Left kidney (tissue), 2 donors: Measurements from ENCODE around the gene GRID1. TPM values are rescaled to one million over a fixed set of nuclear protein-coding genes. Genes with fewer than 3 reads are reported as not detected.

ENCODE experiments used
- DNase-seq: peaks from one replicate; pipeline ENCODE4 v3.0.0-alpha.2; 2013
- polyA plus RNA-seq: library from polyadenylated mRNA; unstranded; fragments of 120-200 nt; gene quantifications from one replicate; pipeline ENCODE4 v1.2.1, GENCODE V29; 2013; ENCODE audit not compliant: insufficient read length

GRID1 gene
- polyA plus RNA-seq, 1 donor: 1.1 TPM

GRCh38 chr10:85696893-85697292, 669.7 kb downstream of the GRID1 start:
- DNase-seq: no peak

GRCh38 chr10:85682621-85683020, 684.0 kb downstream of the GRID1 start:
- no peak for DNase-seq

- DNase-seq: no peak
Measured at GRCh38 chr10:85679710-85680109, 686.9 kb downstream of the GRID1 start.

GRCh38 chr10:85679061-85679460, 687.5 kb downstream of the GRID1 start:
- no peak for DNase-seq

GRCh38 chr10:85674851-85675250, 691.7 kb downstream of the GRID1 start:
- no peak for DNase-seq

GRCh38 chr10:85673270-85673669, 693.3 kb downstream of the GRID1 start:
- no peak for DNase-seq

- DNase-seq: no peak
Measured at GRCh38 chr10:85671530-85671929, 695.1 kb downstream of the GRID1 start.

GRCh38 chr10:85668522-85668921, 698.1 kb downstream of the GRID1 start:
- no peak for DNase-seq

- no peak for DNase-seq
Measured at GRCh38 chr10:85667638-85668233, 698.9 kb downstream of the GRID1 start.

GRCh38 chr10:85666987-85667386, 699.6 kb downstream of the GRID1 start:
- no peak for DNase-seq

- no peak for DNase-seq
Measured at GRCh38 chr10:85666102-85666501, 700.5 kb downstream of the GRID1 start.

- DNase-seq: no peak
Measured at GRCh38 chr10:85665681-85666080, 700.9 kb downstream of the GRID1 start.

GRCh38 chr10:85665078-85665477, 701.5 kb downstream of the GRID1 start:
- DNase-seq: no peak

GRCh38 chr10:85661123-85661522, 705.5 kb downstream of the GRID1 start:
- no peak for DNase-seq

- no peak for DNase-seq
Measured at GRCh38 chr10:85659331-85659730, 707.3 kb downstream of the GRID1 start.

- no peak for DNase-seq
Measured at GRCh38 chr10:85658518-85658917, 708.1 kb downstream of the GRID1 start.

- DNase-seq: no peak
Measured at GRCh38 chr10:85657476-85658113, 709.0 kb downstream of the GRID1 start.

- DNase-seq: no peak
Measured at GRCh38 chr10:85655411-85655810, 711.2 kb downstream of the GRID1 start.

GRCh38 chr10:85651497-85651882, 715.1 kb downstream of the GRID1 start:
- no peak for DNase-seq

- DNase-seq: no peak
Measured at GRCh38 chr10:85650791-85651496, 715.7 kb downstream of the GRID1 start.

GRCh38 chr10:85649461-85649860, 717.1 kb downstream of the GRID1 start:
- DNase-seq: no peak

- no peak for DNase-seq
Measured at GRCh38 chr10:85648279-85648754, 718.3 kb downstream of the GRID1 start.

- DNase-seq: no peak
Measured at GRCh38 chr10:85647741-85648140, 718.9 kb downstream of the GRID1 start.
